CMK (cell line): Measurements from ENCODE around the gene ARHGEF4.

ENCODE experiments used
- DNase-seq: peaks from one replicate; pipeline ENCODE4 v3.0.0-alpha.2; 2010; ENCODE audit warnings: low read depth

Gene ARHGEF4

GRCh38 chr2:131016826-131017741 is 180.4 kb downstream of the ARHGEF4 start:
- DNase-seq = no peak

DNA sequence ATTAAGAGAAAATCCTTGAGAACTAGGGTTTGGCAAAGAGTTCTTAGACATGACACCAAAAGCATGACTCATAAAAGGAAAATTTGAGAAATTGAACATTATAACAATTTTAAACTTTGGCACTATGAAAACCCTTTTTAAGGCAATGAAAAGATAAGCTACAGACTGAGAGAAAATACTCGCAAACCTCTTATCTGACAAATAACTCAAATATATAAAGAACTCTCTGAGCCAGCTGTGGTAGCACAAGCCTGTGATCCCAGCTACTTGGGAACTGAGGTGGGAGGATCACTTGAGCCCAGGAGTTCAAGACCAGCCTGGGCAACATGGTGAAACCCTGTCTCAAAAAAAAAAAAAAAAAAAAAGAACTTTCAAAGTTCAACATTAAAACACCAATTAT is 186.0 kb downstream of the ARHGEF4 start:
- no peak for DNase-seq

- no peak for DNase-seq
These were observed 187.0 kb downstream of the ARHGEF4 start for GRCh38 chr2:131023758-131024157.

GRCh38 chr2:131026919-131027318 is 190.2 kb downstream of the ARHGEF4 start:
- no peak for DNase-seq

- no peak for DNase-seq
These were observed 191.1 kb downstream of the ARHGEF4 start for GRCh38 chr2:131027566-131028528.

- no peak for DNase-seq
These were observed 193.1 kb downstream of the ARHGEF4 start for GRCh38 chr2:131029812-131030211.

GRCh38 chr2:131030478-131030971 is 193.8 kb downstream of the ARHGEF4 start:
- DNase-seq = no peak

GRCh38 chr2:131031431-131031841 is 194.7 kb downstream of the ARHGEF4 start:
- DNase-seq = no peak

GRCh38 chr2:131031875-131032274 is 195.2 kb downstream of the ARHGEF4 start:
- DNase-seq = no peak

DNA sequence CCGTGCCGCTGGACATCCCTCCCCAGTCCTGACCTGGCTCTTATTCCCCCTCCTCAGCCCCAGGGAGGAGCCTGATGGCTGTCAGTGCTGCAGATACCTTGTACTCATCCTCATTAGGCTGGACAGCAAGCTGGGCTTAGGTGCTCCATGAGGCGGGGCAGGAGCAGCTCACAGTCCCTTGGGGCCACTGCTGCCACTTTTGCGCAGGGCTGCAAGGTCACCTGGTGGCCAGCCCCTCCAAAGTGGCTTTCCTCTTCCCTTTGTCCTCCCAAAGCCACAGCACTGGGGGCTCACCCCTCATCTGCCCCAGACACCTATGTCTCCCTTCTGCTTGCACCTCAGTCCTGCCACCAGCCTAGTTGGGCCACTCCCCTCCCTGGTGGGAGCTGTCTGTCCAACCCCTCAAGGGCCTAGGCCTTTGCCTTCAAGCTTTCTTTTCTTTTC is 195.7 kb downstream of the ARHGEF4 start:
- DNase-seq = no peak

DNA sequence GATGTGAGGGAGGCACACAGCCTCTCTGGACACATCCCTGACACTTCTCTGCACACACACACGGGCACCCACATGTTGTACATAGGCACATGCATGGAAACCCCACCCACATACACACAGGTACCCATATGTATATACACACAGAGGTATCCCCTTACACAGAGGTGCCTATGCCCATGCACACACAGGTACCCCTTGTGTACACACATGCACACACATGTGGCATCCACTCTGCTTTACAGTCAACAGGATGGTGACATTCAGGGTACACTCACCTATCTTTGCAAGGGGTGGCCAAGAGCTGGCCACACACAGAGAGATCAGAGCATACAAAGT is 197.0 kb downstream of the ARHGEF4 start:
- DNase-seq = no peak

DNA sequence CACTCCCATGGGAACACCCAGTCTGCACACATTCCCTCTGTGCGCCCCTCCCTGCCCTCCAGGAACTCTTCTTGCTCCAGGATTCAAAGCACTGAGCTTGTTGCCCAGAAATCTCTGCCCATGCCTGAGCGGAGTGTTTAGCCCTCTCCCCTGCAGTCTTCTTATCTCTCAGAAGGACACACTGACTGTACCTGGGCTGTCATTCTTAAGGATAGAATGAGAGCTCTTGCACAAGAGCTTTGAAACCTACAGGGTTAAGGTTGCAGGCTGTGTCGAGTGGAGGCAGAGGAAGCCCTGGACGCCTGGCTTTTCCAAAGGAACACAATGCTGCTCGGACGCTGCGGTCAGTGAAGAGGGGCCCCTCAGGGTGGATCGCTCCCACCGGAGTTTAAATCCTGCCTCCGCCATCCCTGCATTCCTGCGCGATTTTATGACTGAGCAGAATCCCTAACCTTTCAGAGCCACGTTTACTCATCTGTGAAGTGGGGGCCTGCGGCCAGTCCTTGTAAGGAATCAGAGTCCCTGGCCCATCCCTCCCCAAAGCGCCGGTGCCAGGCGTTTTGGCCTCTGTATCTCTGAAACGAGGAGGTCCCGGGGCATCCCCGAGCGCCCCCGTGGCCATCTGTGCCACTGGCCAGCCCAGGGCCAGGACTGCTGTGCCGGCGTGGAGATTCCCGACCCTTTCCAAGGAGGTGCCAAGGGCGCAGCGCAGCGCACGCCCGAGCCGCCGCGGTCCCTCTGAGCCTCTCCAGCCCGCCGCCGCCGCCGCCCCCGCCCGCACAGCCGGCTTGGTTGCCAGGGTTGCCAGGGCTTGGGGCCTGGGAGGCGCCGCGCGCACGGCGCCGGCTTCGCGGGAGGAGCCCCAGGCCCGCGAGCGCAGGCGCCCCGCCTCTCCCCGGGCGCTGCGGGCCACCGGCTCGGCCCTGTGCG is 197.7 kb downstream of the ARHGEF4 start:
- no peak for DNase-seq

DNA sequence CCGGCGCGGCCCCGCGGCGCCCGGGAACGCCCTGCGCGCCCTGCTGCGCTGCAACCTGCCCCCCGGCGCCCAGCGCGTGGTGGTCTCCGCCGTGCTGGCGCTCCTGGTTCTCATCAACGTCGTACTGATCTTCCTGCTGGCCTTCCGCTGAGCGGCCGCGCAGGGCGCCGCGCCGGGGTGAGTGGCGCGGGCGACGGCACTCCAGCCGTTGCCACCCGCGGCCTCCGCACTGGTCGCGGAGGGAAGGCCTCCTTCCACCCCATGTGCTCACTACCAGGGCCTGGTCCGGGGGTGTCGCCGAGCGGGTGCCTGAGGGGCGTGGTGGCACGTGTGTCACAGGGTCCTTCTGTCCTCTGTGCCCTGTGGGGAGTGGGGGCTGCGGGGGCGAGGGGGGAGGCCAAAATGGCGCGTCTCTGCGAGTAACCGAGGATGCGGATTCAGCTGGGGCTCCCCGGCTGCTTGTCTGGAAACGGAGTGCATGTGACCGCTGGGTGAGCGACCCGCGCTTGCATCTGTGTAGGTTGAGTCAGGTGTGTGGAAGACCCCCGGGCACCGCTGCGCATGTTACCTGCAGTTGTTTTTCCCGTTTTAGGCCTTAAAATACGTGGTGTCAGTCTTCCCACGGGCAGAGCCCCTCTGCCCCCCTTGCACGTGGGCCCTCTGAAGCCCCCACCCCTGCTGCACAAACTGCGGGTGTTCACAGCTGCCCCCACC is 198.6 kb downstream of the ARHGEF4 start:
- DNase-seq = no peak

DNA sequence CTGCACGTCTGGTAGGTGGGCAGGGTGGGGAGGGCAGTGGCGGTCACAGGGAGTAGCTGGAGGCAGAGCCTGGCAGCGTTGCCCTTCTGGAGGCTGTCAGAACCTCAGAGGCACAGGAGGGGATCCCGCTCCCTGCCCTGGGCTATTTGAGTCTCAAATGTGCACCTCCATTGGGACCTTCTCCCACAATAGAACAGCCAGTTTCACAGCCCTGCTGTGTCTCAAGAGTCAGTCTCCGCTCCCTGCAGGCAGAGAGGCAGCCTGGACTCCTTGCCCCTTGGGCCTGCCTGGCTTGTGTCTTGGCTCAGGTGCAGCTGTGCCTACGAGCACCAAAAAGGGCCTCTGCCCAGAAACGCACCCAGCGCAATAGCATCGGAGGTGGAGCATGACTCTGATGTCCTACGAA is 199.1 kb downstream of the ARHGEF4 start:
- DNase-seq = no peak

DNA sequence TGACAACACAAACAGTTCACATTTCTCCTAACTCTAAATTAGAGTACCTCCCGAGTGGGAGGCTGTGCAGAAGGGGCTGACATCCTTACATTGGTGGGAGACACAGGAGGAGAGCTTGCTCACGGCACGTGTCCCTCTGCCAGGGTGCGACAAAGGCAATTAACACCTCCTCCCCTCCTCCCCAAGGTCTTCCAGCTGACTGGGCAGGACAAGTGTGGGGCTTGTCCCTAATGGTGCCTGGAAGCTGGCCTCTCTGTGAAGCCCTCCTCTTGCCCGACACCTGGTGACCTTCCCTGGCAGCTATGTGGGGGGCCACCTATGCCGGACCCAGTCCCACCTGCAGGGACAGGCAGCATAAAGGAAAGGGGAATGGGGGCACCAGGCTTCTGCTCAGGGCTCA is 199.6 kb downstream of the ARHGEF4 start:
- DNase-seq = no peak

GRCh38 chr2:131036696-131037397 is 200.1 kb downstream of the ARHGEF4 start:
- no peak for DNase-seq

- DNase-seq = no peak
These were observed 200.9 kb downstream of the ARHGEF4 start for GRCh38 chr2:131037398-131038257.

GRCh38 chr2:131038258-131039100 is 201.8 kb downstream of the ARHGEF4 start:
- DNase-seq = no peak
